Activated CD4-positive, alpha-beta memory T cell treated with anti-CD3 and anti-CD28 coated beads for 36 hours (primary cell): Measurements from ENCODE around the gene ZNF253. TPM values are rescaled to one million over a fixed set of nuclear protein-coding genes. Genes with fewer than 3 reads are reported as not detected.
"Not testable (repeated sequence)": the region's sequence is repeated elsewhere in the genome, so short reads cannot be mapped to it uniquely, and the experiment has no call there.

Experiments
- CTCF ChIA-PET: fragments of 350-600 bp; sonication (Branson Sonifier 250); formaldehyde crosslinking; loops from one replicate; lab custom pipeline; 2021; ENCODE audit warnings: antibody characterized with exemption, inconsistent platforms; lab: Charles Lee
- POLR2A ChIA-PET: fragments of 350-600 bp; sonication (Branson Sonifier 250); formaldehyde crosslinking; loops from one replicate; lab custom pipeline; 2021; ENCODE audit warnings: antibody characterized with exemption; lab: Charles Lee
- DNase-seq: peaks from one replicate; pipeline ENCODE4 v3.0.0-alpha.2; 2020
- H3K27ac Mint-ChIP-seq: one replicate; pipeline ENCODE4 v1.8.0; 2021; ENCODE audit warnings: mixed read lengths
- H3K27me3 Mint-ChIP-seq: one replicate; pipeline ENCODE4 v1.8.0; 2021; ENCODE audit warnings: mixed read lengths
- H3K36me3 Mint-ChIP-seq: one replicate; pipeline ENCODE4 v1.8.0; 2021; ENCODE audit warnings: mixed read lengths
- H3K4me1 Mint-ChIP-seq: one replicate; pipeline ENCODE4 v1.8.0; 2021; ENCODE audit warnings: low read depth, mixed read lengths
- H3K4me3 Mint-ChIP-seq: one replicate; pipeline ENCODE4 v1.8.0; 2021; ENCODE audit warnings: mild to moderate bottlenecking, mixed read lengths
- H3K9me3 Mint-ChIP-seq: one replicate; pipeline ENCODE4 v1.8.0; 2021; ENCODE audit warnings: mixed read lengths
- intact Hi-C: fragments of 100-400 bp; cut with micrococcal nuclease; formaldehyde crosslinking; loops from one replicate; pipeline ENCODE4 v1.15.1; 2023
- total RNA-seq, 2 experiments: library from RNA; stranded (reverse); gene quantifications; one replicate each; pipeline ENCODE4 v1.2.3, GENCODE V29; 2021

The ZNF253 gene
- total RNA-seq, 2 experiments from 2014 or later: 11.0 to 12.9 TPM

DNA sequence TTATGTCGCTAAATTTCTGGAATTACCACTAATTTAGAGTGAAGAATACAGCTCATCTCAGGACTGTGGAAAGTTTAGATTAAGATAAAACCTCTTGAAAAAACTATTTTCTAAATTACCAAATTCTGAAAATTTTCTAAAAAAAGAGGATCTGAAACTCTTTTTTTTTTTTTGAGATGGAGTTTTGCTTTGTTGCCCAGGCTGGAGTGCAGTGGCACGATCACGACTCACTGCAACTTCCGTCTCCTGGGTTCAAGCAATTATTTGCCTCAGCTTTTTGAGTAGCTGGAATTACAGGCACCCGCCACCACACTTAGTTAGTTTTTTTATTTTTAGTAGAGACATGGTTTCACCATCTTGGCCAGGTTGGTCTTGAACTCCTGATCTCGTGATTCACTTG lies 16.6 kb upstream of the ZNF253 start:
- H3K27me3 Mint-ChIP-seq: no peaks in the 10 kb centered on the region
- intact Hi-C loops: no loop called here
- no peaks in the 10 kb centered on the region for H3K9me3 Mint-ChIP-seq
- POLR2A ChIA-PET: no interaction called here
- CTCF ChIA-PET: no interaction called here
- no peak overlapping the region for H3K4me3 Mint-ChIP-seq
- H3K4me1 Mint-ChIP-seq: no peaks in the 10 kb centered on the region
- DNase-seq: no peak
- H3K27ac Mint-ChIP-seq: no peak overlapping the region
- peaks cover 2% of the 10 kb centered on the region for H3K36me3 Mint-ChIP-seq

DNA sequence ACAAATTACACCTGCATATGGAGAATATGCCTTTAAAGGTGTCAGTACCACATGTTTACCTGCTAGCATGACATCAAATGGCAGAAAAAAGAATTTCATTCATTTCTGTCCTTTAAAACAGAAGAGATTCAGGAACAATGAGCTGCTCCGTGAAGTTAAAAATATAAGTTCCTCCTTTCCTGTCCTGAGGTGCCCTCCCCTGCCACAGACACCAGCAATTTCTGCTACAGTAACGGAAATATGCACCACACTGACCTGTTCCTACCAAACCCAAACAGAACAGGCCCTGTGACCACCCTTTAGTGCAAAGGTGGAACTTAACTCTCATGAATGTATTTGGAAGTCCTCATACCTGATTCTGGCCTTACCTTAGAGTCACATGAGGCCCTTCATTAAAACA lies 13.9 kb upstream of the ZNF253 start:
- POLR2A ChIA-PET, H3K9me3 Mint-ChIP-seq, H3K36me3 Mint-ChIP-seq, H3K27me3 Mint-ChIP-seq, CTCF ChIA-PET, intact Hi-C loops, H3K27ac Mint-ChIP-seq, H3K4me1 Mint-ChIP-seq, H3K4me3 Mint-ChIP-seq, DNase-seq: not testable (repeated sequence)

DNA sequence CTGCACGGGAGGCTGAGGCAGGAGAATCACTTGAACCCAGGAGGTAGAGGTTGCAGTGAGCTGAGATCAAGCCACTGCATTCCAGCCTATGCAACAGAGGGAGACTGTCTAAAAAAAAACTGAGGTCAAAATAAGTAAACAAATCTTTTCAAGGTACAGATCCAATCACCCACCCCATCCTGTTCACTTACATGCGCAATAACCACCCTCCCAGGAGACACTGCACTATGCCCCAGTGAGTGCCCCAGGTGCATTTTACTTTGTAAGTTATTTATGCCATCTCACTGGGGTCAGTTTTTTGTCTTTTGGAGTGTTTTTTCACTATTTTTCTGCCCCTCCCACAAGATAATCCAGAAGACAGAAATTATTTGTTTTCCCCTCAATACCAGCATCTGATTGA lies 6.9 kb upstream of the ZNF253 start:
- peaks cover 5% of the 10 kb centered on the region for H3K36me3 Mint-ChIP-seq
- CTCF ChIA-PET: no interaction called here
- intact Hi-C loops: no loop called here
- H3K9me3 Mint-ChIP-seq: peaks cover 3% of the 10 kb centered on the region
- DNase-seq: no peak
- H3K27me3 Mint-ChIP-seq: no peaks in the 10 kb centered on the region
- H3K4me3 Mint-ChIP-seq: no peak overlapping the region
- peaks cover 11% of the 10 kb centered on the region for H3K4me1 Mint-ChIP-seq
- POLR2A ChIA-PET: no interaction called here
- no peak overlapping the region for H3K27ac Mint-ChIP-seq

DNA sequence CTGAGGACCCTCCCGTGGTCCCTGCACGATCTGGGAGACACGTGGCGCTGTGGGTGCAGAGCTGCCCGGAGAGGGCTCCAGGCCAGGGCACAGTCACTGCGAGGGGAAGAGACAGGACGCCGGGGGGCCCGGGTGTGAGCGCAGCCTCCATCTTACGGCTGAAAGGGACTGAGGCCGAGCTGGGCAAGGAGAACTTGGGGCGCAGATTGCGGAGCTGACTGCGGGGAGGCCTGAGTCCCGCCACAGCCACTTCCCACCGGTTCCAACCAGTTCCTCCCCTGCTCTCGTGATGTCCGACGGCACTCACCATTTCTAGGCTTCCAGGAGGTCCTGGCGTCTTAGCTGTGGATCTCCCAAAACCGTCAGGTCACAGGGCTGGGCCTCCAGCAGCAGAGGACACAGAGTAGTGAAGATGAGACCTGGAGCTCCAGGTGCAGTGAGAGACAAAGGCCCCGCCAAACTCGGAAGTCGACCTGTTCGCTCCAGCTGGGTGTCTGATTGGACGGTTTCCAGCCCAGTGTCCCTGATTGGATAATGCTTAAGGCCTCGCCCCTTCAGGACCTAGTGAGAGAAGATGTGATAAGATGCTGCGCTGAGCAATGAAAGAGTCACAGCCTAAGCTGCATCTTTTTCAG lies 4.8 kb upstream of the ZNF253 start:
- Mint-ChIP-seq H3K27ac (no peak overlapping the region), H3K4me1 (peaks cover 6% of the 10 kb centered on the region), H3K4me3 (peak overlapping the region; percentile 77), H3K36me3 (peaks cover 6% of the 10 kb centered on the region), H3K9me3 (no peaks in the 10 kb centered on the region), H3K27me3 (no peaks in the 10 kb centered on the region)
- intact Hi-C loops: no loop called here
- ChIA-PET POLR2A (interaction anchor here (1.0 to 2.1 kb wide), 3 partner anchors 39 to 41 kb away, joined by 3 to 8 read pairs (median 3); partner anchors contain the start of genes ZNF506 and ZNF93), CTCF (no interaction called here)
- DNase-seq: peak; percentile 73

DNA sequence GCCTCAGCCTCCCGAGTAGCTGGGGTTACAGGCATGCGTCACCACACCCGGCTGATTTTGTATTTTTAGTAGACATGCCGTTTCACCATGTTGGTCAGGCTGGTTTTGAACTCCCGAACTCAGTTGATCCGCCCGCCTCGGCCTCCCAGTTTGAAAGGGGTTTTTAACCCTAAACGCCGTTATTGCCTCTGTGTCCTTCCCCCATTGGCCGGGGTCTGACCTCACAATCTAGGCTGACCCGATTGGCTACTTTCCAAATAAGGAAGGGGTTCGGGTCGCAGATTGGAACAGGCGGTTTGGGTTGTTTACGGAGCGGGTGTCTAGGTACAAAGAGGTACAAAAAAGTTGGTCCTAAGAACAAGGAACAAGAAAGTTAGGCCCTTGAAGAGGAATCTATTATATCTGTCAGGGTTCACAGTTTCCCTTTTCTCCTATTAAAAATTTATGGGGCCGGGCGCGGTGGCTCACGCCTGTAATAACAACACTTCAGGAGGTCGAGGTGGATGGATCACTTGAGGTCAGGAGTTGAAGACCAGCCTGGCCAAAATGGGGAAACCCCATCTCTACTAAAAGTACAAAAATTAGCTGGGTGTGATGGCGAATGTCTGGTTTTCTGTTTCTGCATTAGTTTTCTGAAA lies 1.0 kb downstream of the ZNF253 start:
- CTCF ChIA-PET: interaction anchor here (1.1 to 1.4 kb wide), 3 partner anchors 34 to 90 kb away, joined by 3 to 7 read pairs (median 3); partner anchors contain the start of gene ZNF93
- peak overlapping the region; percentile 99 for H3K4me3 Mint-ChIP-seq

DNA sequence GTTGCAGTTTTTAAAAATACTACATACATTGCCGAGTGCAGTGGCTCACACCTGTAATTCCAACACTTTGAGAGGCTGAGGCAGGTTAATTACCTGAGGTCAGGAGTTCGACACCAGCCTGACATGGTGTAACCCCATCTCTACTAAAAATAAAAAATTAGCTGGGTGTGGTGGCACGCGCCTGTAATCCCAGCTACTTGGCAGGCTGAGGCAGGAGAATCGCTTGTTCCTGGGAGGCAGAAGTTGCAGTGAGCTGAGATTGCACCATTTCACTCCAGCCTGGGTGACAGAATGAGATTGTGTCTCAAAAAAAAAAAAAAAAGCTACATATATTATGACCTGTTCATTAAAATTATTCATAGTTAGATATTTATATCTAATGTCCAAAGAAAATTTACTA lies 4.4 kb downstream of the ZNF253 start:
- intact Hi-C loops: loop anchor here (5.0 kb wide), 1 partner anchor 273 kb away; no protein-coding TSS in a partner anchor
- POLR2A ChIA-PET: interaction anchor here (0.9 kb wide), 1 partner anchor 49 kb away, joined by 3 read pairs; the partner anchor contains the start of gene ZNF506
- not testable (repeated sequence) for DNase-seq, H3K27ac Mint-ChIP-seq, H3K27me3 Mint-ChIP-seq, H3K4me3 Mint-ChIP-seq, H3K9me3 Mint-ChIP-seq
- H3K4me1 Mint-ChIP-seq: peaks cover 42% of the 10 kb centered on the region
- CTCF ChIA-PET: interaction anchor here (0.6 to 0.9 kb wide), 2 partner anchors 28 to 182 kb away, joined by 3 read pairs; no protein-coding TSS in a partner anchor
- peaks cover 27% of the 10 kb centered on the region for H3K36me3 Mint-ChIP-seq

More for the DNA sequence above, 1.0 kb downstream of the ZNF253 start:
- intact Hi-C loops: loop anchor here (1.0 to 5.0 kb wide), 4 partner anchors 34 to 171 kb away; partner anchors contain the start of genes ZNF14, ZNF682 and ZNF93
- DNase-seq: peak; percentile 77
- Mint-ChIP-seq H3K9me3 (no peaks in the 10 kb centered on the region), H3K4me1 (peaks cover 24% of the 10 kb centered on the region), H3K27me3 (no peaks in the 10 kb centered on the region), H3K27ac (peak overlapping the region; percentile 98), H3K36me3 (peaks cover 4% of the 10 kb centered on the region)
- POLR2A ChIA-PET: interaction anchor here (0.6 to 3.7 kb wide), 13 partner anchors 10 to 204 kb away, joined by 3 to 49 read pairs (median 7); partner anchors contain the start of genes ZNF101, ZNF14, ZNF506 and ZNF93

DNA sequence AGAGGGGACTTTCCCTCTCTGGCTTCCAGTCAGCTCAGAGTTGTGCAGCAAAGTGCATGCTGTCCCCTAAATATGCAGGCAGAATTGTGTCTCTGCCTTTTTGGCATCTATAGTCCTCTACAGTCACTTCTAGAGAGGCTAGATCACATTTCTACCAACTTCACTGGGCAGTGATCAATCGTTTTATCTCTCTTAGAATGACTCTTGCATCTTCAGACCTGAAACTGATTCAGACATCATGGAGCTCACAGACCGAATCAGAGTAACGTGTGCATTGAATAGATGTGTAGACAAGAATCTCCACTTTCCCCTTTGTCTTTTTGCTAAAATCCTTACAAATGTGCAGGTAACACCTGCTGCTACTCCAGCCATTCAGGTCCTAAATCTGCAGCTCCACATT lies 6.2 kb downstream of the ZNF253 start:
- Mint-ChIP-seq H3K27ac (peak overlapping the region; percentile 61), H3K36me3 (peaks cover 31% of the 10 kb centered on the region), H3K9me3 (peaks cover 4% of the 10 kb centered on the region), H3K4me3 (no peak overlapping the region), H3K27me3 (no peaks in the 10 kb centered on the region), H3K4me1 (peaks cover 44% of the 10 kb centered on the region)
- peak; percentile 45 for DNase-seq
- CTCF ChIA-PET: interaction anchor here (0.6 to 1.9 kb wide), 2 partner anchors 27 to 29 kb away, joined by 3 to 4 read pairs; no protein-coding TSS in a partner anchor
- POLR2A ChIA-PET: interaction anchor here (0.7 to 1.9 kb wide), 4 partner anchors 29 to 203 kb away, joined by 3 to 10 read pairs (median 6); partner anchors contain the start of genes ZNF101, ZNF506 and ZNF93
- intact Hi-C loops: loop anchor here (2.0 to 5.0 kb wide), 2 partner anchors 51 to 275 kb away; partner anchors contain the start of gene ZNF506

DNA sequence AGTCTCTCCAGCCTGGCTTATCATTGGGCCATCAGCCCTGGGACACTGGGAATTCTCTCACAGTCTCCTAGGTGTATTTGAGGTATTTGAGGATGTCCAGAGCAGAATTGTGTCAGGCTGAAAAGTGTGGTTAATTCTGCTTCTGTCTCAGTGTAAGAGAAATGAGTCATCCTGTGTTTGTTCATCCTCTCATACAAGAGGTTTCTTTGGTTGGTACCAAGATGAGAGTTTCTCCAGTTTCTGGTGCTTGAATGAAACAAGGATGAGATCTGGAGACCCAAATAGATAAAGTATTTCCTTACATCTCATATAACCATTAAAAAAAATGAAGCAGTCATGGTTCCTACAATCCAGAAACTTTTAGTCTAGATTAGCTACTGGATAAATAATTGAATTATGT lies 7.7 kb downstream of the ZNF253 start:
- CTCF ChIA-PET: no interaction called here
- Mint-ChIP-seq H3K27me3 (no peaks in the 10 kb centered on the region), H3K27ac (no peak overlapping the region), H3K9me3 (peaks cover 4% of the 10 kb centered on the region), H3K4me3 (no peak overlapping the region), H3K4me1 (peaks cover 37% of the 10 kb centered on the region), H3K36me3 (peaks cover 38% of the 10 kb centered on the region)
- no peak for DNase-seq
- intact Hi-C loops: loop anchor here (1.0 to 5.0 kb wide), 3 partner anchors 27 to 276 kb away; partner anchors contain the start of genes ZNF506 and ZNF93
- POLR2A ChIA-PET: interaction anchor here (1.9 kb wide), 1 partner anchor 205 kb away, joined by 10 read pairs; the partner anchor contains the start of gene ZNF101

DNA sequence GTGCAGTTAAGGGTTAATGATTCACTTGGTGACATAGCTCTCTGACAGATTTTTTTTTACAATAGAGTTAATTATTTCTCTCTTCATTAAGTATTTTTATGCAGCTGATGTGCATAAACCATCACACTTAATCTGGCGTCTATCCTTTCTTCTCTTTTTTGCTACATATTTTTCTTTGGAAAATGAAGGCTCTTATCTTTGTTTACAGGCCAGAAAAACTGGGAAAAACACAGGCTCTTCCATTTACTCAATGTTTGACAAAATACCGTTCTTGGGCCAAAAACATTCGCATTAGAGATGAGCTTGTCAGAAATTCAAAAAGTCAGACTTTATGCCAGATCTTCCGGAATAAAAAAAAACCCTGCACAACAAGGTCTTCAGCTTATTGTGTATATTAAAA lies 12.0 kb downstream of the ZNF253 start:
- Mint-ChIP-seq H3K27ac (no peak overlapping the region), H3K4me3 (no peak overlapping the region), H3K9me3 (peaks cover 8% of the 10 kb centered on the region), H3K36me3 (peaks cover 56% of the 10 kb centered on the region), H3K27me3 (no peaks in the 10 kb centered on the region), H3K4me1 (peaks cover 12% of the 10 kb centered on the region)
- intact Hi-C loops: no loop called here
- DNase-seq: no peak
- POLR2A ChIA-PET: no interaction called here
- CTCF ChIA-PET: no interaction called here

DNA sequence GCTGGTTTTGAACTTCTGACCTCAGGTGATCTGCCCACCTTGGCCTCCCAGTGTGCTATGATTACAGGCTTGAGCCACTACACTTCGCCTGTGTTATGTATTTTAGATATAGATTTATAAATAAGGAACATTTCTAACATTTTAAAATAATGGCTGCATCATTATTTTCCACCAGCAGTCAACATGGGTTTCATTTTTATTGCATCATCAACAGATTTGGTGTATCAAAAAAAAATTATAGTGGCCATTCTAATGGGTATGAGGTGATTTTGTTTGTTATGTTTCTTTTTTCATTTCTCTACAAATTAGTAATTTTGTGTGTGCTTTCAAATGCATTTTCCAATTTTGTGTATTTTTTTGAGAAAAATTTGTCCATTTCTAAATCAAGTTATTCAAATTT lies 18.9 kb downstream of the ZNF253 start:
- Mint-ChIP-seq H3K36me3 (peaks cover 68% of the 10 kb centered on the region), H3K4me3 (no peak overlapping the region), H3K27me3 (no peaks in the 10 kb centered on the region), H3K27ac (no peak overlapping the region), H3K9me3 (peaks cover 23% of the 10 kb centered on the region), H3K4me1 (no peaks in the 10 kb centered on the region)
- ChIA-PET POLR2A (no interaction called here), CTCF (no interaction called here)
- intact Hi-C loops: no loop called here
- DNase-seq: no peak

DNA sequence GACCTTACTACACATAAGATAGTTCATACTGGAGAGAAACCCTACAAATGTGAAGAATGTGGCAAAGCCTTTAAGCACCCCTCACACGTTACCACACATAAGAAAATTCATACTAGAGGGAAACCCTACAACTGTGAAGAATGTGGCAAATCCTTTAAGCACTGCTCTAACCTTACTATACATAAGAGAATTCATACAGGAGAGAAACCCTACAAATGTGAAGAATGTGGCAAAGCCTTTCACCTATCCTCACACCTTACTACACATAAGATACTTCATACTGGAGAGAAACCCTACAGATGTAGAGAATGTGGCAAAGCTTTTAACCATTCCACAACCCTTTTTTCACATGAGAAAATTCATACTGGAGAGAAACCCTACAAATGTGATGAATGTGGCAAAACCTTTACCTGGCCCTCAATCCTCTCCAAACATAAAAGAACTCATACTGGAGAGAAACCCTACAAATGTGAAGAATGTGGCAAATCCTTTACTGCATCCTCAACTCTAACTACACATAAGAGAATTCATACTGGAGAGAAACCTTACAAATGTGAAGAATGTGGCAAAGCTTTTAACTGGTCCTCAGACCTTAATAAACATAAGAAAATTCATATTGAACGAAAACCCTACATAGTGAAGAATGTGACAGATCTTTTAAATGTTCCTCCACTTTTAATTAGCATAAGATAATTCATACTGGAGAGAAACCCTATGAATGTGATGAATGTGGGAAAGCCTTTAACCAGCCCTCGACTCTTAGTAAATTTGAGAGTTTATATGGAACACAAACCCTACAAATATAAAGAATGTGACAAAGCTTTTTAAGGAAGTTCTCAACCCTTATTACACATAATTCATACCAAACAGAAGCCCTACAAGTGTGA lies 26.6 kb downstream of the ZNF253 start:
- peaks cover 62% of the 10 kb centered on the region for H3K9me3 Mint-ChIP-seq
- H3K4me1 Mint-ChIP-seq, CTCF ChIA-PET, POLR2A ChIA-PET, H3K27ac Mint-ChIP-seq, DNase-seq, H3K4me3 Mint-ChIP-seq, intact Hi-C loops, H3K27me3 Mint-ChIP-seq: not testable (repeated sequence)
- H3K36me3 Mint-ChIP-seq: peaks cover 61% of the 10 kb centered on the region
